ENCODE data around the gene GJB3. TPM values are rescaled to one million over a fixed set of nuclear protein-coding genes. Genes with fewer than 3 reads are reported as not detected.

Gene GJB3
- total RNA-seq, 3 donors from 2014 or later (not counting 1 experiment from before 2014, with no cell fraction given) = not detected

DNA sequence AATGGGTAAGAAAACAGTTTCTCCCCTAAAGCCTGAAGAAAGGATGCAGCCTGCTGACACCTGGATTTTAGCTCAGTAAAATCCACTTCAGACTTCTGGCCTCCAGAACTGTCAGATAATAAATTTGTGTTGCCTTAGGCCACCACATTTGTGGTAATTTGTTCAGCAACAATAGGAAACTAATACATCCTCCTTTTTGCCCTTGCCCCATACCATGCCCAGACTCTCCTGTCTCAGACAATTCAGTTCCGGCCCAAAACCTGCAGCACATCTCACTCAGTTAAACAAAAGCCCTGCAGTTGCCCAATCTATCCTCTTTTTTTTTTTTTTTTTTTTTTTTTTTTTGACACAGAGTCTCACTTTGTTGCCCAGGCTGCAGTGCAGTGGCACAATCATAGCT is 52.7 kb downstream of the GJB3 start:
- H3K27ac Mint-ChIP-seq = no peak overlapping the region

More for the DNA sequence above, 52.7 kb downstream of the GJB3 start:
- no peaks in the 10 kb centered on the region for H3K27me3 Mint-ChIP-seq (ENCODE audit: low read depth in 2 of 2)
- Histone ChIP-seq H3K27ac (ENCODE audit: low read length) (no peak overlapping the region), H3K4me1 (ENCODE audit: control insufficient read depth, insufficient read depth, low read length) (no peaks in the 10 kb centered on the region), H3K27me3 (ENCODE audit: control insufficient read depth, insufficient read depth, low read length) (no peaks in the 10 kb centered on the region), H3K36me3 (ENCODE audit: control insufficient read depth, insufficient read depth, low read length) (no peaks in the 10 kb centered on the region), H3K9me3 (ENCODE audit: control insufficient read depth, insufficient read depth, low read length) (no peaks in the 10 kb centered on the region), H3K4me3 (ENCODE audit: low read length) (no peak overlapping the region)
- no peak for DNase-seq
- no peaks in the 10 kb centered on the region for H3K9me3 Mint-ChIP-seq
- H3K36me3 Mint-ChIP-seq = no peaks in the 10 kb centered on the region
- intact Hi-C loops (cut with micrococcal nuclease) = no loop called here
- peaks cover 4 to 6% of the 10 kb centered on the region in 2 donors for H3K4me1 Mint-ChIP-seq
- WGBS (ENCODE audit: insufficient coverage) = 100% methylated on average over 1 of the region's 1 CpG
- no peak for ATAC-seq
- no peak overlapping the region for H3K4me3 Mint-ChIP-seq
- TF ChIP-seq, protein P1, sequence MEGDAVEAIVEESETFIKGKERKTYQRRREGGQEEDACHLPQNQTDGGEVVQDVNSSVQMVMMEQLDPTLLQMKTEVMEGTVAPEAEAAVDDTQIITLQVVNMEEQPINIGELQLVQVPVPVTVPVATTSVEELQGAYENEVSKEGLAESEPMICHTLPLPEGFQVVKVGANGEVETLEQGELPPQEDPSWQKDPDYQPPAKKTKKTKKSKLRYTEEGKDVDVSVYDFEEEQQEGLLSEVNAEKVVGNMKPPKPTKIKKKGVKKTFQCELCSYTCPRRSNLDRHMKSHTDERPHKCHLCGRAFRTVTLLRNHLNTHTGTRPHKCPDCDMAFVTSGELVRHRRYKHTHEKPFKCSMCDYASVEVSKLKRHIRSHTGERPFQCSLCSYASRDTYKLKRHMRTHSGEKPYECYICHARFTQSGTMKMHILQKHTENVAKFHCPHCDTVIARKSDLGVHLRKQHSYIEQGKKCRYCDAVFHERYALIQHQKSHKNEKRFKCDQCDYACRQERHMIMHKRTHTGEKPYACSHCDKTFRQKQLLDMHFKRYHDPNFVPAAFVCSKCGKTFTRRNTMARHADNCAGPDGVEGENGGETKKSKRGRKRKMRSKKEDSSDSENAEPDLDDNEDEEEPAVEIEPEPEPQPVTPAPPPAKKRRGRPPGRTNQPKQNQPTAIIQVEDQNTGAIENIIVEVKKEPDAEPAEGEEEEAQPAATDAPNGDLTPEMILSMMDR (IDR thresholded peaks at IDR 0.05) = no peak

Other genes starting within 250 kb of the GJB3 start
- gene GJB5, start 26.2 kb upstream of the GJB3 start, total RNA-seq = not detected
- gene GJB4, start 21.5 kb upstream of the GJB3 start, total RNA-seq = not detected
- gene GJA4, start 11.8 kb downstream of the GJB3 start, total RNA-seq = not detected
- 10 to 100 TPM; 33.4 to 44.5 (median 36.5) TPM for gene SMIM12, start 78.5 kb downstream of the GJB3 start, total RNA-seq
- gene DLGAP3, start 148.4 kb downstream of the GJB3 start, total RNA-seq = under 1 TPM; 0.33 to 0.38 (median 0.36) TPM
- 10 to 100 TPM in 2 of 3 donors, 1 to 10 TPM in 1; 4.1 to 18.5 (median 10.5) TPM for gene TMEM35B, start 204.1 kb downstream of the GJB3 start, total RNA-seq